Thyroid gland (tissue), 4 donors: ENCODE data around the gene SLC6A6.

ENCODE experiments used
- CTCF ChIP-seq, 6 experiments: fragments of 200-600 bp in 3 of 6; fragments of 450-650 bp in 3 of 6; sonication (generic) in 3 of 6; IDR thresholded peaks; one replicate each; pipeline ENCODE4 v1.5.1; 2016 to 2019; ENCODE audit warnings: antibody characterized with exemption in 6 of 6, mild to moderate bottlenecking in 2 of 6, inconsistent platforms in 1 of 6, moderate library complexity in 1 of 6
- POLR2A ChIP-seq, 2 donors: fragments of 450-650 bp; IDR thresholded peaks; one replicate each; pipeline ENCODE4 v1.6.1; 2017; ENCODE audit warnings: antibody characterized with exemption in 2 of 2, mild to moderate bottlenecking in 2 of 2, moderate library complexity in 1 of 2

GRCh38 chr3:14478956-14479550 is 76.6 kb downstream of the SLC6A6 start:
- TF ChIP-seq CTCF (IDR thresholded peaks at IDR 0.05): no peak
- TF ChIP-seq POLR2A (IDR thresholded peaks at IDR 0.05): no peak
